ENCODE measurements around the gene CHRNB2.

CHRNB2 gene

GRCh38 chr1:154611150-154611862 is 43.7 kb downstream of the CHRNB2 start:
- no peak overlapping the region for H3K4me3 ChIP-seq (replicated peaks; ENCODE audit: low read depth, low read length)
- H3K36me3 ChIP-seq (ENCODE audit: control insufficient read depth, insufficient read depth, low read length), result no peaks in the 10 kb centered on the region
- DNase-seq (ENCODE audit: extremely low read depth, insufficient read length), result no peak
- no peaks in the 10 kb centered on the region for H3K27me3 ChIP-seq (replicated peaks; ENCODE audit: control insufficient read depth, insufficient read depth, low read length)
- no peak for TF ChIP-seq CTCF (IDR thresholded peaks at IDR 0.05; ENCODE audit: insufficient read depth, low read length, poor library complexity, severe bottlenecking)

DNA sequence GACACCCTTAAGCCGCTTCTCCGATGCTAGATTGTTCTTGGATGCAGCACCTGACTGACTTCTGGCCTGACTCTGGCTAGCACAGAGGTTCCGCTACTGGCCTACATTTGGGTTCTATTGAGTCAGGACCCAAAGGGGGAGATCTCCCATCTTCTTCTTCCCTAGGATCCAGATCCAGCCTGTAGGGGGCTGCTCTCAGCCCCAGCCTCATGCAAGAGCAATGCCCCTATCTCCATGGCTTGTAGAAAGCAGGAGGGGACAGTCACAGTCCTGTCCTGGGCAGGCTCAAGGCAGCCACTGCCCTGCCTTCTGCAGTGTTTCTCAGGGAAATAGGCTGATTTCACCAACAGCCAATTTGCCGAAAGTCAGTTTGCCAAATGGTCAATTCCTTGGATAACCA is 46.7 kb downstream of the CHRNB2 start:
- Histone ChIP-seq H3K4me3 (replicated peaks; ENCODE audit: low read depth, low read length) (no peak overlapping the region), H3K27me3 (replicated peaks; ENCODE audit: control insufficient read depth, insufficient read depth, low read length) (no peaks in the 10 kb centered on the region), H3K36me3 (ENCODE audit: control insufficient read depth, insufficient read depth, low read length) (no peaks in the 10 kb centered on the region; the same call in 1 of the 2 replicates)
- no peak for DNase-seq (ENCODE audit: extremely low read depth, insufficient read length)
- no peak for TF ChIP-seq CTCF (IDR thresholded peaks at IDR 0.05; ENCODE audit: insufficient read depth, low read length, poor library complexity, severe bottlenecking)

DNA sequence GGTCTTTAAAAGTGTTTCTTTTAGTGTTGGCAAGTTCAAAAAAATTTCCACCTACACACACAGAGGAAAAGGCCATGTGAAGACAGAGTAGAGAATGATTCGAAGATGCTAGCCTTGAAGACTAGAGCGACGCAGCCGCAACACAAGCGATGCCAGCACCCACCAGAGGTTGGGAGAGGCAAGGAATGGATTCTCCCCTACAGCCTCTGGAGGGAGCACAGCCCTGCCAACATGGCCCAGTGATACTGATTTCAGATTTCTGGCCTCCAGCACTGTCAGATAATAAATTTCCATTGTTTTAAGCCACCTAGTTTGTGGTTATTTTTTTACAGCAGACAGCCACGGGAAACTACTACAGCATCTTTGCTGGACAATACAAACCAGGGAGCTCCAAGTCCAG is 47.3 kb downstream of the CHRNB2 start:
- DNase-seq (ENCODE audit: extremely low read depth, insufficient read length), result no peak
- Histone ChIP-seq H3K4me3 (replicated peaks; ENCODE audit: low read depth, low read length) (no peak overlapping the region), H3K27me3 (replicated peaks; ENCODE audit: control insufficient read depth, insufficient read depth, low read length) (no peaks in the 10 kb centered on the region), H3K36me3 (ENCODE audit: control insufficient read depth, insufficient read depth, low read length) (no peaks in the 10 kb centered on the region; the same call in 1 of the 2 replicates)
- no peak for TF ChIP-seq CTCF (IDR thresholded peaks at IDR 0.05; ENCODE audit: insufficient read depth, low read length, poor library complexity, severe bottlenecking)

GRCh38 chr1:154615411-154615810 is 47.8 kb downstream of the CHRNB2 start:
- Histone ChIP-seq H3K36me3 (ENCODE audit: control insufficient read depth, insufficient read depth, low read length) (no peaks in the 10 kb centered on the region; the same call in 1 of the 2 replicates), H3K27me3 (replicated peaks; ENCODE audit: control insufficient read depth, insufficient read depth, low read length) (no peaks in the 10 kb centered on the region), H3K4me3 (replicated peaks; ENCODE audit: low read depth, low read length) (no peak overlapping the region)
- DNase-seq (ENCODE audit: extremely low read depth, insufficient read length), result no peak
- TF ChIP-seq CTCF (IDR thresholded peaks at IDR 0.05; ENCODE audit: insufficient read depth, low read length, poor library complexity, severe bottlenecking), result no peak

DNA sequence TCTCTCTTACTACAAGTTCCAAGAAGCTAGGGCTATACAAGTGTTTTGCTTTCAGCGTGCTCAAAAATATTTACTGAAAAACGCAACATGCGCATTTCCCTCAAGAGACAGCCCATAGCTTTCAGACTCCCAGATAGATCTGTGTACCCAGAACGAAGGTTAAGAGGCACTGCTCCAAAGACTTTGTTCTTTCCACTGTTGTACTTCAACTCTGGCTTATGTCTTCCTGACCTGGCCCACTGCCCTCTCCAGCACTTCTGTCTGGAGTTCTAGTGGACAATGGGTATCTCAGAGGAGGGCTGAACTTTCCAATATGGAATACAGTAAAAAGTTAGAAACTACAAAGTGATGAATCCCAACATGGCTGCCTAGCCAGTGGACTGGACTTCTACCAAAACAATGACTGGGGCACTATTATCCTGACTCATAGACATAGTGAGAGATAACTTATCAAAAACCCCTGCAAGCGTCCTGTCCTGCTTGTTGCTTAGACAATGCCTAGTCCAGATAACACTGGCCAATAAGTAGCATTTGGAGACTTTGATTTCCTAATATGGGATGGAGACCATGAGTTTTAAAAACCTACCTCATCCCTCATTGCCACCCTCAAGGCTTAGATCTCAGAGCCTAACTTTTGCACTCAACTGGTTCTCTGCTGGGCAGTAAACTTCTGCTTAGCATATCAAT is 49.2 kb downstream of the CHRNB2 start:
- no peak for TF ChIP-seq CTCF (IDR thresholded peaks at IDR 0.05; ENCODE audit: insufficient read depth, low read length, poor library complexity, severe bottlenecking)
- Histone ChIP-seq H3K27me3 (replicated peaks; ENCODE audit: control insufficient read depth, insufficient read depth, low read length) (no peaks in the 10 kb centered on the region), H3K36me3 (ENCODE audit: control insufficient read depth, insufficient read depth, low read length) (no peaks in the 10 kb centered on the region; the same call in 1 of the 2 replicates), H3K4me3 (replicated peaks; ENCODE audit: low read depth, low read length) (no peak overlapping the region)
- no peak for DNase-seq (ENCODE audit: extremely low read depth, insufficient read length)

Measured in GM06990 (cell line).